ENCODE data around the gene RSPH9.
"Not testable (repeated sequence)": the region's sequence is repeated elsewhere in the genome, so short reads cannot be mapped to it uniquely, and the experiment has no call there.

RSPH9 gene

GRCh38 chr6:43689421-43689820 lies 44.6 kb downstream of the RSPH9 start:
- no peak for FAIRE-seq

GRCh38 chr6:43695215-43695966 lies 50.6 kb downstream of the RSPH9 start:
- FAIRE-seq = no peak

GRCh38 chr6:43695967-43696291 lies 51.1 kb downstream of the RSPH9 start:
- FAIRE-seq = no peak

- FAIRE-seq = no peak
These were observed 52.6 kb downstream of the RSPH9 start for GRCh38 chr6:43697421-43697820.

- no peak for FAIRE-seq
These were observed 53.9 kb downstream of the RSPH9 start for GRCh38 chr6:43698584-43699349.

GRCh38 chr6:43699564-43700186 lies 54.8 kb downstream of the RSPH9 start:
- no peak for FAIRE-seq

- not testable (repeated sequence) for FAIRE-seq
These were observed 56.2 kb downstream of the RSPH9 start for GRCh38 chr6:43700939-43701560.

- FAIRE-seq = no peak
These were observed 57.3 kb downstream of the RSPH9 start for GRCh38 chr6:43702171-43702533.

- FAIRE-seq = no peak
These were observed 58.0 kb downstream of the RSPH9 start for GRCh38 chr6:43702534-43703440.

- FAIRE-seq = no peak
These were observed 58.9 kb downstream of the RSPH9 start for GRCh38 chr6:43703512-43704429.

- FAIRE-seq = no peak
These were observed 61.2 kb downstream of the RSPH9 start for GRCh38 chr6:43705996-43706395.

GRCh38 chr6:43706788-43707187 lies 62.0 kb downstream of the RSPH9 start:
- FAIRE-seq = no peak

- no peak for FAIRE-seq
These were observed 62.4 kb downstream of the RSPH9 start for GRCh38 chr6:43707269-43707668.

- no peak for FAIRE-seq
These were observed 62.9 kb downstream of the RSPH9 start for GRCh38 chr6:43707767-43708166.

GRCh38 chr6:43708860-43709653 lies 64.2 kb downstream of the RSPH9 start:
- no peak for FAIRE-seq

GRCh38 chr6:43709654-43710303 lies 64.9 kb downstream of the RSPH9 start:
- no peak for FAIRE-seq

- FAIRE-seq = no peak
These were observed 65.7 kb downstream of the RSPH9 start for GRCh38 chr6:43710576-43710975.

GRCh38 chr6:43712579-43712978 lies 67.7 kb downstream of the RSPH9 start:
- no peak for FAIRE-seq

- FAIRE-seq = no peak
These were observed 68.9 kb downstream of the RSPH9 start for GRCh38 chr6:43713643-43714310.

Data from TTC549 (cell line).